CD14-positive monocyte (primary cell): ENCODE data around the gene NT5C1A. TPM values are rescaled to one million over a fixed set of nuclear protein-coding genes. Genes with fewer than 3 reads are reported as not detected.

Source experiments
- DNase-seq, 3 donors: peaks; one replicate each; pipeline ENCODE4 v3.0.0-alpha.2; 2011 to 2022
- H2AFZ ChIP-seq: 2 replicates; pipeline ENCODE4 v1.6.0; 2012; ENCODE audit warnings: mild to moderate bottlenecking, low read depth, low read length, inconsistent platforms; ENCODE audit not compliant: insufficient read depth, poor library complexity, severe bottlenecking
- H3K27ac ChIP-seq, 2 donors: 1 replicate in 1 of 2; 2 replicates in 1 of 2; pipeline ENCODE4 v1.5.1; 2012 to 2013; ENCODE audit warnings: low read length in 2 of 2, control low read depth in 1 of 2, inconsistent platforms in 1 of 2, low read depth in 1 of 2, mild to moderate bottlenecking in 1 of 2
- H3K27me3 ChIP-seq, 2 donors: one replicate each; pipeline versions ENCODE4 v1.6.0 to v1.6.1; 2011 to 2013; ENCODE audit warnings: low read length in 2 of 2; ENCODE audit not compliant: control insufficient read depth in 2 of 2, insufficient read depth in 2 of 2
- H3K36me3 ChIP-seq, 2 donors: replicated peaks in 1 of 2; 1 replicate in 1 of 2; 2 replicates in 1 of 2; pipeline versions ENCODE4 v1.5.1 to v1.6.1; 2012 to 2013; ENCODE audit warnings: low read length in 2 of 2, control low read depth in 1 of 2, inconsistent platforms in 1 of 2, mild to moderate bottlenecking in 1 of 2; ENCODE audit not compliant: insufficient read depth in 2 of 2, control insufficient read depth in 1 of 2
- H3K4me1 ChIP-seq, 2 donors: 1 replicate in 1 of 2; 2 replicates in 1 of 2; pipeline versions ENCODE4 v1.5.1 to v1.6.1; 2012 to 2013; ENCODE audit warnings: low read length in 2 of 2, control low read depth in 1 of 2, inconsistent platforms in 1 of 2, mild to moderate bottlenecking in 1 of 2, moderate library complexity in 1 of 2; ENCODE audit not compliant: insufficient read depth in 2 of 2, control insufficient read depth in 1 of 2
- H3K4me2 ChIP-seq: replicated peaks from 2 replicates; pipeline ENCODE3; 2012; ENCODE audit warnings: low read length, moderate library complexity, mild to moderate bottlenecking; ENCODE audit not compliant: poor library complexity, severe bottlenecking; ENCODE audit errors: extremely low read depth
- H3K4me3 ChIP-seq, 3 experiments: fragments of 200-600 bp in 1 of 3; sonication (generic) in 1 of 3; replicated peaks in 1 of 3; 1 replicate in 2 of 3; 2 replicates in 1 of 3; pipeline ENCODE4 v1.5.1; 2011 to 2013; ENCODE audit warnings: low read length in 3 of 3, mild to moderate bottlenecking in 3 of 3, control low read depth in 2 of 3, low read depth in 2 of 3, inconsistent platforms in 1 of 3, moderate library complexity in 1 of 3
- H3K79me2 ChIP-seq: 2 replicates; pipeline ENCODE4 v1.6.0; 2012; ENCODE audit warnings: mild to moderate bottlenecking, control low read depth, inconsistent platforms, low read length, moderate library complexity; ENCODE audit not compliant: insufficient read depth
- H3K9ac ChIP-seq: 2 replicates; pipeline ENCODE4 v1.6.0; 2017; ENCODE audit warnings: low read length, mild to moderate bottlenecking; ENCODE audit not compliant: insufficient read depth, poor library complexity, severe bottlenecking
- H3K9me3 ChIP-seq, 2 donors: replicated peaks in 1 of 2; 1 replicate in 1 of 2; 2 replicates in 1 of 2; pipeline versions ENCODE4 v1.5.1 to v1.6.1; 2012 to 2013; ENCODE audit warnings: low read length in 2 of 2, control low read depth in 1 of 2; ENCODE audit not compliant: control insufficient read depth in 1 of 2, insufficient read depth in 1 of 2
- H4K20me1 ChIP-seq: 2 replicates; pipeline ENCODE4 v1.6.0; 2012; ENCODE audit warnings: mild to moderate bottlenecking, low read length, control low read depth, moderate library complexity; ENCODE audit not compliant: insufficient read depth
- H3K27ac Mint-ChIP-seq, 7 donors: one replicate each; pipeline ENCODE4 v1.8.0; 2020; ENCODE audit warnings: mild to moderate bottlenecking in 7 of 7, mixed read lengths in 7 of 7, moderate library complexity in 6 of 7, inconsistent platforms in 2 of 7
- H3K27me3 Mint-ChIP-seq, 3 donors: one replicate each; pipeline ENCODE4 v1.8.0; 2021 to 2022; ENCODE audit warnings: low read depth in 3 of 3, mild to moderate bottlenecking in 3 of 3, mixed read lengths in 3 of 3, moderate library complexity in 3 of 3, inconsistent platforms in 1 of 3
- H3K36me3 Mint-ChIP-seq, 2 donors: one replicate each; pipeline ENCODE4 v1.8.0; 2020; ENCODE audit warnings: mixed read lengths in 2 of 2, inconsistent platforms in 1 of 2, mild to moderate bottlenecking in 1 of 2
- H3K4me1 Mint-ChIP-seq: one replicate; pipeline ENCODE4 v1.8.0; 2020; ENCODE audit warnings: mild to moderate bottlenecking, mixed read lengths
- H3K4me3 Mint-ChIP-seq, 2 donors: one replicate each; pipeline ENCODE4 v1.8.0; 2020; ENCODE audit warnings: mild to moderate bottlenecking in 2 of 2, mixed read lengths in 2 of 2, moderate library complexity in 1 of 2
- H3K9me3 Mint-ChIP-seq, 7 donors: one replicate each; pipeline ENCODE4 v1.8.0; 2020 to 2022; ENCODE audit warnings: mixed read lengths in 7 of 7, mild to moderate bottlenecking in 6 of 7, moderate library complexity in 6 of 7, inconsistent platforms in 2 of 7
- WGBS: methylation state at CpG from one replicate; pipeline ENCODE4 v1.1.5; 2013; ENCODE audit warnings: missing lambda C conversion rate; ENCODE audit not compliant: insufficient coverage; 5-methylcytosine and 5-hydroxymethylcytosine counted together
- intact Hi-C, 2 donors: fragments of 100-400 bp; cut with micrococcal nuclease; formaldehyde crosslinking; loops; one replicate each; pipeline versions ENCODE4 v1.15.0 to v1.15.1; 2023
- polyA plus RNA-seq, 3 donors: library from polyadenylated mRNA; depleted of rRNA in 1 of 3; unstranded in 2 of 3; stranded (reverse) in 1 of 3; fragments of 300-500 nt in 2 of 3; fragments of >200 nt in 1 of 3; fragmentation: Illumina TruSeq in 2 of 3; gene quantifications; 1 replicate in 2 of 3; 2 replicates in 1 of 3; pipeline ENCODE4 v1.2.3, GENCODE V29; 2012 to 2021
- TF ChIP-seq, protein P1 (sequence below): fragments of 200-600 bp; IDR thresholded peaks from one replicate; pipeline ENCODE4 v1.8.0; 2022; ENCODE audit warnings: antibody characterized with exemption, mild to moderate bottlenecking

NT5C1A gene
- polyA plus RNA-seq, 3 donors, result not detected

DNA sequence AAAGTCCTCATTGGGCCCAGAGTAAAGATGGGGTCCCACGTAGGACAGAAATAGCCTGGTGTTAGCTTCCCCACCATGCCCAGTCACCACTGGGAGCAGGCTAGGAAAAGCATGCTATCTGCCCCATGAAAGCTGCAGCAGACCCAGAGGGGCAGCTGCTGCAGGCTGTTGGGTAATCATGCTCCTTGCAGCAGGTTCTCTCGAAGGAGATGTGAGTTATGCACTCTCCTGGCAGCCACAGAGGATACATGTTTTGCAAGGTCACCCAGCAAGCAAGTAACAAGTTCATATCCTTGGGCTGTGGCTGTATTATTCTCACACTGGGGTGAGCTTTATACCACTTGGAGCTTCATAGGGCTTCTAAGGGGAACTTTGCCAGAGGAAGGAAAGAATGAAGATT is 23.4 kb downstream of the NT5C1A start:
- Histone ChIP-seq H3K27me3 (no peaks in the 10 kb centered on the region), H3K9ac (no peak overlapping the region), H2AFZ (no peak overlapping the region), H3K4me2 (no peak overlapping the region), H3K4me1 (no peaks in the 10 kb centered on the region), H3K36me3 (no peaks in the 10 kb centered on the region), H3K9me3 (peaks cover 6 to 8% of the 10 kb centered on the region in 2 donors), H3K79me2 (no peaks in the 10 kb centered on the region), H3K27ac (no peak overlapping the region), H3K4me3 (no peak overlapping the region), H4K20me1 (no peaks in the 10 kb centered on the region)
- peaks cover 4 to 8% (median 6%) of the 10 kb centered on the region in 7 donors for H3K9me3 Mint-ChIP-seq
- H3K27me3 Mint-ChIP-seq, result peaks cover 0 to 4% (median 2%) of the 10 kb centered on the region in 3 donors
- H3K27ac Mint-ChIP-seq, result no peak overlapping the region
- H3K36me3 Mint-ChIP-seq, result no peaks in the 10 kb centered on the region
- DNase-seq, result no peak
- no peak overlapping the region for H3K4me3 Mint-ChIP-seq
- H3K4me1 Mint-ChIP-seq, result no peaks in the 10 kb centered on the region
- TF ChIP-seq, protein P1, sequence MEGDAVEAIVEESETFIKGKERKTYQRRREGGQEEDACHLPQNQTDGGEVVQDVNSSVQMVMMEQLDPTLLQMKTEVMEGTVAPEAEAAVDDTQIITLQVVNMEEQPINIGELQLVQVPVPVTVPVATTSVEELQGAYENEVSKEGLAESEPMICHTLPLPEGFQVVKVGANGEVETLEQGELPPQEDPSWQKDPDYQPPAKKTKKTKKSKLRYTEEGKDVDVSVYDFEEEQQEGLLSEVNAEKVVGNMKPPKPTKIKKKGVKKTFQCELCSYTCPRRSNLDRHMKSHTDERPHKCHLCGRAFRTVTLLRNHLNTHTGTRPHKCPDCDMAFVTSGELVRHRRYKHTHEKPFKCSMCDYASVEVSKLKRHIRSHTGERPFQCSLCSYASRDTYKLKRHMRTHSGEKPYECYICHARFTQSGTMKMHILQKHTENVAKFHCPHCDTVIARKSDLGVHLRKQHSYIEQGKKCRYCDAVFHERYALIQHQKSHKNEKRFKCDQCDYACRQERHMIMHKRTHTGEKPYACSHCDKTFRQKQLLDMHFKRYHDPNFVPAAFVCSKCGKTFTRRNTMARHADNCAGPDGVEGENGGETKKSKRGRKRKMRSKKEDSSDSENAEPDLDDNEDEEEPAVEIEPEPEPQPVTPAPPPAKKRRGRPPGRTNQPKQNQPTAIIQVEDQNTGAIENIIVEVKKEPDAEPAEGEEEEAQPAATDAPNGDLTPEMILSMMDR, result no peak
- intact Hi-C loops, result no loop called here
- WGBS, result 44% methylated on average over 1 of the region's 2 CpGs

DNA sequence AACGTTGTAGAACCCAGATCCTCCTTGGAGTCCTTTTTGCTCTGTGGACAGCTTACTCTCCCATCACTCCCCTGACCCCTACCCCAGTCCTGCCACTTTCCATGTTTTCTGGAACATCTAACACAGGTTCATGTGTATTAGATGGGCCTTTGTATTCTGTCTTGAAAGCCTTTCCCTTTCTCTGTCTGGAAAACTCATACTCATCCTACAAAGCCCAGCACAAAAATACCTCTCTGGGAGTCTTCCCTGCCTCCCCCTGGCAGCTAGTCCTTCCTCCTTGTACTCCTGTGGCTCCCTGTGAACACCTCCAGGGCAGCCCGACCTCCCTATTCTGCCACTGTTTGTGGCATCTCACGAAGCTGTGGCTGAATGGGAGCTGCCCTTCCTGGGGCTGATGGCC is 24.7 kb downstream of the NT5C1A start:
- Mint-ChIP-seq H3K27me3 (peaks cover 0 to 4% (median 2%) of the 10 kb centered on the region in 3 donors), H3K9me3 (peaks cover 4 to 11% (median 9%) of the 10 kb centered on the region in 7 donors), H3K27ac (no peak overlapping the region), H3K4me3 (no peak overlapping the region), H3K4me1 (no peaks in the 10 kb centered on the region), H3K36me3 (no peaks in the 10 kb centered on the region)
- intact Hi-C loops, result no loop called here
- Histone ChIP-seq H3K27me3 (no peaks in the 10 kb centered on the region), H3K27ac (no peak overlapping the region), H3K4me1 (no peaks in the 10 kb centered on the region), H3K36me3 (no peaks in the 10 kb centered on the region), H3K9me3 (peaks cover 6 to 8% of the 10 kb centered on the region in 2 donors), H3K4me3 (no peak overlapping the region), H3K79me2 (no peaks in the 10 kb centered on the region), H2AFZ (no peak overlapping the region), H3K9ac (no peak overlapping the region), H3K4me2 (no peak overlapping the region), H4K20me1 (no peaks in the 10 kb centered on the region)
- no peak for DNase-seq
- WGBS, result 73% methylated on average over 2 of the region's 3 CpGs
- TF ChIP-seq, protein P1, result no peak
